NOMO-1 treated with DMSO at 0.1 percent for 48 hours (cell line): Measurements from ENCODE around the gene ABHD8.

ENCODE experiments used
- DNase-seq: peaks from one replicate; lab custom pipeline; 2025; ENCODE audit not compliant: unreplicated experiment; lab: John Stamatoyannopoulos, UW

The ABHD8 gene

GRCh38 chr19:17334414-17335409 lies 31.5 kb upstream of the ABHD8 start, which contains the start of gene ANO8:
Gene ANO8 (minus strand): TSS chr19:17334855. CDS start chr19:17334670, 185 bp downstream.
- DNase-seq, result peak; percentile 96

- DNase-seq, result peak; percentile 92
Observed at GRCh38 chr19:17333611-17334413, 30.6 kb upstream of the ABHD8 start.

- peak; percentile 19 for DNase-seq
Observed at GRCh38 chr19:17332677-17333581, 29.7 kb upstream of the ABHD8 start.

GRCh38 chr19:17332360-17332676 lies 29.1 kb upstream of the ABHD8 start:
- no peak for DNase-seq

- DNase-seq, result no peak
Observed at GRCh38 chr19:17331045-17331558, 27.9 kb upstream of the ABHD8 start.

GRCh38 chr19:17330262-17331044 lies 27.2 kb upstream of the ABHD8 start:
- no peak for DNase-seq

GRCh38 chr19:17329366-17330261 lies 26.4 kb upstream of the ABHD8 start:
- no peak for DNase-seq

- DNase-seq, result no peak
Observed at GRCh38 chr19:17328517-17329365, 25.5 kb upstream of the ABHD8 start.

GRCh38 chr19:17327654-17328516 lies 24.7 kb upstream of the ABHD8 start:
- DNase-seq, result no peak

- no peak for DNase-seq
Observed at GRCh38 chr19:17327068-17327653, 23.9 kb upstream of the ABHD8 start.

- DNase-seq, result no peak
Observed at GRCh38 chr19:17326595-17326966, 23.4 kb upstream of the ABHD8 start.

GRCh38 chr19:17325881-17326594 lies 22.8 kb upstream of the ABHD8 start:
- DNase-seq, result no peak

GRCh38 chr19:17325133-17325532 lies 21.9 kb upstream of the ABHD8 start:
- no peak for DNase-seq

GRCh38 chr19:17324357-17325114 lies 21.3 kb upstream of the ABHD8 start:
- DNase-seq, result no peak

- DNase-seq, result no peak
Observed at GRCh38 chr19:17323964-17324332, 20.7 kb upstream of the ABHD8 start.
